H1 (cell line): ENCODE results near the gene CACNG8. TPM values are rescaled to one million over a fixed set of nuclear protein-coding genes. Genes with fewer than 3 reads are reported as not detected.

ENCODE experiments used
- CTCF ChIA-PET: fragments of 300-600 bp; sonication (Branson Sonifier 250); formaldehyde crosslinking; loops from one replicate; lab custom pipeline; 2021; ENCODE audit not compliant: partially characterized antibody; lab: Charles Lee
- POLR2A ChIA-PET: fragments of 300-600 bp; sonication (Branson Sonifier 250); formaldehyde crosslinking; loops from one replicate; lab custom pipeline; 2021; ENCODE audit warnings: inconsistent platforms; ENCODE audit not compliant: partially characterized antibody; lab: Charles Lee
- DNase-seq, 2 experiments: peaks; one replicate each; pipeline versions ENCODE4 v3.0.0 to v3.0.0-alpha.2; 2010 to 2022; ENCODE audit warnings: low spot score in 2 of 2, low read depth in 1 of 2, mixed read lengths in 1 of 2
- FAIRE-seq: peaks from 2 replicates; lab custom pipeline; 2011; peaks lifted over from hg19 to GRCh38; lab: Jason Lieb, UNC
- H2AFZ ChIP-seq: 2 replicates; pipeline ENCODE4 v1.8.1; 2012; ENCODE audit warnings: low read length, inconsistent platforms
- H2AK5ac ChIP-seq: 2 replicates; pipeline ENCODE4 v1.6.1; 2013; ENCODE audit warnings: low read depth, low read length
- H2BK120ac ChIP-seq: replicated peaks from 2 replicates; pipeline ENCODE3; 2013; ENCODE audit warnings: low read depth, low read length, inconsistent platforms
- H2BK12ac ChIP-seq: 2 replicates; pipeline ENCODE4 v1.6.1; 2013; ENCODE audit warnings: low read depth, low read length
- H2BK15ac ChIP-seq: 2 replicates; pipeline ENCODE4 v1.6.1; 2013; ENCODE audit warnings: low read length
- H2BK20ac ChIP-seq: 2 replicates; pipeline ENCODE4 v1.6.1; 2013; ENCODE audit warnings: low read length
- H2BK5ac ChIP-seq: 2 replicates; pipeline ENCODE4 v1.6.1; 2013; ENCODE audit warnings: low read depth, low read length
- H3K14ac ChIP-seq: 2 replicates; pipeline ENCODE4 v1.6.1; 2013; ENCODE audit warnings: inconsistent platforms; ENCODE audit not compliant: insufficient read length
- H3K18ac ChIP-seq: 2 replicates; pipeline ENCODE4 v1.6.1; 2013; ENCODE audit warnings: low read length; ENCODE audit errors: extremely low read depth
- H3K23ac ChIP-seq: 2 replicates; pipeline ENCODE4 v1.6.1; 2013; ENCODE audit warnings: inconsistent platforms; ENCODE audit not compliant: insufficient read length
- H3K23me2 ChIP-seq: 2 replicates; pipeline ENCODE4 v1.6.1; 2013; ENCODE audit warnings: low read depth, low read length
- H3K27ac ChIP-seq: 2 replicates; pipeline ENCODE4 v1.6.1; 2011; ENCODE audit warnings: low read depth, low read length, inconsistent platforms
- H3K27me3 ChIP-seq, 4 experiments: replicated peaks in 1 of 4; 1 replicate in 1 of 4; 2 replicates in 3 of 4; pipeline versions ENCODE4 v1.6.1 to v1.8.1; 2011 to 2013; ENCODE audit warnings: low read length in 3 of 4, mild to moderate bottlenecking in 3 of 4, inconsistent platforms in 2 of 4, mixed read lengths in 2 of 4, moderate library complexity in 1 of 4; ENCODE audit not compliant: control insufficient read depth in 3 of 4, insufficient read depth in 3 of 4; ENCODE audit errors: extremely low read depth in 1 of 4
- H3K36me3 ChIP-seq, 4 experiments: 2 replicates each; pipeline versions ENCODE4 v1.6.1 to v1.8.1; 2011 to 2013; ENCODE audit warnings: mild to moderate bottlenecking in 4 of 4, low read length in 3 of 4, moderate library complexity in 2 of 4, control low read depth in 1 of 4, inconsistent platforms in 1 of 4; ENCODE audit not compliant: insufficient read depth in 4 of 4, control insufficient read depth in 2 of 4
- H3K4ac ChIP-seq: replicated peaks from 2 replicates; pipeline ENCODE3; 2013; ENCODE audit warnings: low read length, low read depth, mixed read lengths, inconsistent platforms; ENCODE audit not compliant: insufficient read length
- H3K4me1 ChIP-seq, 4 experiments: replicated peaks in 1 of 4; 1 replicate in 1 of 4; 2 replicates in 3 of 4; pipeline versions ENCODE4 v1.6.1 to v1.8.1; 2011 to 2013; ENCODE audit warnings: low read length in 3 of 4, inconsistent platforms in 2 of 4, mixed read lengths in 1 of 4; ENCODE audit not compliant: insufficient read depth in 4 of 4, control insufficient read depth in 3 of 4
- H3K4me2 ChIP-seq, 2 experiments: 2 replicates each; pipeline versions ENCODE4 v1.6.1 to v1.8.1; 2011 to 2013; ENCODE audit warnings: low read depth in 2 of 2, low read length in 2 of 2, control low read depth in 1 of 2, inconsistent platforms in 1 of 2, mild to moderate bottlenecking in 1 of 2; ENCODE audit not compliant: insufficient read depth in 1 of 2
- H3K4me3 ChIP-seq, 4 experiments: fragments of 200-600, 300-600 bp in 1 of 4; sonication (generic), shearing (Covaris generic), sonication (Bioruptor Twin) in 1 of 4; 2 replicates each; pipeline versions ENCODE4 v1.5.1 to v1.8.1; 2011 to 2016; ENCODE audit warnings: low read length in 4 of 4, low read depth in 3 of 4, control low read depth in 2 of 4, inconsistent platforms in 2 of 4, mild to moderate bottlenecking in 2 of 4, mixed read lengths in 1 of 4, moderate library complexity in 1 of 4; ENCODE audit not compliant: insufficient read depth in 2 of 4; ENCODE audit errors: extremely low read depth in 1 of 4
- H3K56ac ChIP-seq: replicated peaks from 2 replicates; pipeline ENCODE3; 2013; ENCODE audit warnings: low read depth, mild to moderate bottlenecking, mixed read lengths, low read length, inconsistent platforms; ENCODE audit not compliant: insufficient read length
- H3K79me1 ChIP-seq: 2 replicates; pipeline ENCODE4 v1.6.1; 2013; ENCODE audit warnings: low read depth, low read length, control low read depth
- H3K79me2 ChIP-seq, 2 experiments: 2 replicates each; pipeline versions ENCODE4 v1.6.1 to v1.8.1; 2012 to 2013; ENCODE audit warnings: low read length in 2 of 2, mild to moderate bottlenecking in 2 of 2, inconsistent platforms in 1 of 2; ENCODE audit not compliant: insufficient read depth in 2 of 2, control insufficient read depth in 1 of 2
- H3K9ac ChIP-seq, 4 experiments: replicated peaks in 1 of 4; 1 replicate in 1 of 4; 2 replicates in 3 of 4; pipeline versions ENCODE4 v1.6.1 to v1.8.1; 2011 to 2013; ENCODE audit warnings: low read depth in 3 of 4, low read length in 3 of 4, control low read depth in 2 of 4, mild to moderate bottlenecking in 2 of 4, moderate library complexity in 2 of 4, inconsistent platforms in 1 of 4; ENCODE audit errors: extremely low read depth in 1 of 4
- H3K9me3 ChIP-seq, 2 experiments: 2 replicates each; pipeline versions ENCODE4 v1.6.1 to v1.8.1; 2012 to 2013; ENCODE audit warnings: mild to moderate bottlenecking in 2 of 2, moderate library complexity in 2 of 2, control low read depth in 1 of 2, inconsistent platforms in 1 of 2, low read depth in 1 of 2, low read length in 1 of 2, mixed read lengths in 1 of 2; ENCODE audit not compliant: insufficient read depth in 2 of 2
- H4K20me1 ChIP-seq, 2 experiments: replicated peaks in 1 of 2; 2 replicates each; pipeline versions ENCODE3 to v1.8.1; 2011 to 2013; ENCODE audit warnings: inconsistent platforms in 2 of 2, low read length in 2 of 2, mild to moderate bottlenecking in 1 of 2; ENCODE audit not compliant: insufficient read depth in 2 of 2, control insufficient read depth in 1 of 2
- H4K5ac ChIP-seq: 2 replicates; pipeline ENCODE4 v1.6.1; 2013; ENCODE audit warnings: low read length, low read depth, mixed read lengths, inconsistent platforms; ENCODE audit not compliant: insufficient read length
- H4K8ac ChIP-seq: 2 replicates; pipeline ENCODE4 v1.8.0; 2013; ENCODE audit warnings: mild to moderate bottlenecking, moderate library complexity, low read length, inconsistent platforms; ENCODE audit not compliant: insufficient read depth; ENCODE audit errors: extremely low read depth
- H4K91ac ChIP-seq: replicated peaks from 2 replicates; pipeline ENCODE3; 2013; ENCODE audit warnings: low read length, mixed read lengths, inconsistent platforms; ENCODE audit not compliant: insufficient read length
- ATF3 ChIP-seq: IDR thresholded peaks from 2 replicates; pipeline ENCODE4 v1.6.1; 2011; ENCODE audit warnings: low read depth, mild to moderate bottlenecking, low read length; ENCODE audit not compliant: insufficient read depth
- CEBPB ChIP-seq: IDR thresholded peaks from 2 replicates; pipeline ENCODE4 v1.6.1; 2012; ENCODE audit warnings: low read depth, low read length
- EP300 ChIP-seq, 2 experiments: IDR thresholded peaks; 1 replicate in 1 of 2; 2 replicates in 1 of 2; pipeline ENCODE4 v1.6.1; 2011 to 2012; ENCODE audit warnings: low read depth in 2 of 2, low read length in 2 of 2, mild to moderate bottlenecking in 2 of 2, borderline replicate concordance in 1 of 2, inconsistent platforms in 1 of 2, moderate library complexity in 1 of 2
- EZH2 ChIP-seq: fragments of 200-600 bp; sonication (generic); IDR thresholded peaks from 2 replicates; pipeline ENCODE4 v1.7.1; 2012; ENCODE audit warnings: low read depth, mild to moderate bottlenecking, moderate library complexity, low read length, inconsistent platforms; ENCODE audit not compliant: severe bottlenecking
- GABPA ChIP-seq: IDR thresholded peaks from 2 replicates; pipeline ENCODE4 v1.6.1; 2011; ENCODE audit warnings: mild to moderate bottlenecking, low read length, moderate library complexity, borderline replicate concordance; ENCODE audit not compliant: insufficient read depth
- RFX5 ChIP-seq: IDR thresholded peaks from 2 replicates; pipeline ENCODE4 v1.6.1; 2011; ENCODE audit warnings: low read depth, low read length, improper control_type of control experiment, borderline replicate concordance
- RXRA ChIP-seq: IDR thresholded peaks from 2 replicates; pipeline ENCODE4 v1.6.1; 2011; ENCODE audit warnings: low read depth, mild to moderate bottlenecking, low read length, moderate library complexity; ENCODE audit not compliant: insufficient read depth
- SAP30 ChIP-seq: fragments of 300-600 bp; sonication (generic); IDR thresholded peaks from 2 replicates; pipeline ENCODE4 v1.7.1; 2012; ENCODE audit warnings: low read length, moderate library complexity, mild to moderate bottlenecking, inconsistent platforms; ENCODE audit not compliant: insufficient read depth, insufficient replicate concordance
- SP2 ChIP-seq: IDR thresholded peaks from 2 replicates; pipeline ENCODE4 v1.6.1; 2012; ENCODE audit warnings: mild to moderate bottlenecking, low read length, inconsistent platforms
- TEAD4 ChIP-seq: IDR thresholded peaks from 2 replicates; pipeline ENCODE4 v1.6.1; 2012; ENCODE audit warnings: low read depth, low read length, inconsistent platforms, mixed read lengths
- WGBS, 2 experiments: shearing (Covaris generic) in 1 of 2; methylation state at CpG; one replicate each; pipeline versions ENCODE4 v1.1.6 to v1.1.7; 2013 to 2015; ENCODE audit warnings: low lambda C conversion rate in 2 of 2, mixed read lengths in 2 of 2, inconsistent platforms in 1 of 2, low coverage in 1 of 2, missing lambda C conversion rate in 1 of 2; ENCODE audit not compliant: insufficient replicate concordance in 2 of 2, insufficient coverage in 1 of 2, insufficient read length in 1 of 2; ENCODE audit errors: extremely low coverage in 1 of 2, missing lambda C conversion rate in 1 of 2; 5-methylcytosine and 5-hydroxymethylcytosine counted together
- polyA plus RNA-seq, 7 experiments: library from polyadenylated mRNA; depleted of rRNA in 3 of 7; stranded (reverse) in 5 of 7; unstranded in 2 of 7; fragments of >200 nt in 5 of 7; fragments of 200-250 nt in 2 of 7; gene quantifications; 1 replicate in 5 of 7; 2 replicates in 1 of 7; 4 replicates in 1 of 7; pipeline versions ENCODE4 v1.2.1 to v1.2.3, GENCODE V29; 2011 to 2013; ENCODE audit warnings: missing spikeins in 2 of 7, mixed read lengths in 2 of 7
- total RNA-seq: library from RNA; stranded (reverse); fragmentation: NEBNext Ultra II Directional; extraction: Animal tissue kit (Norgen Biotek cat#: 25700); gene quantifications from 2 replicates; pipeline ENCODE4 v1.2.1, GENCODE V29; 2021

The CACNG8 gene
- total and polyA plus RNA-seq, 2 of the 8 experiments (the other 6 are each of a cell fraction or from before 2014, with no cell fraction given), result 0.41 to 4.5 TPM

- no peak overlapping the region for H3K27ac ChIP-seq
- no peak overlapping the region for H2BK15ac ChIP-seq
- no peak overlapping the region for H4K5ac ChIP-seq
- H3K18ac ChIP-seq, result peak overlapping the region; percentile 87; the same call in 1 of the 2 replicates
- peaks cover 37% of the 10 kb centered on the region for H3K23me2 ChIP-seq
- peak overlapping the region; percentile 56 for H4K91ac ChIP-seq
- H3K79me2 ChIP-seq, result peaks cover 0 to 20% of the 10 kb centered on the region in 2 experiments; a peak in 1 of 4 replicates
- H3K4me3 ChIP-seq, result peak overlapping the region; percentile 48 to 88 (median 64)
- WGBS, 2 experiments, result 1% methylated on average over 20 of the region's 32 CpGs; no CpG with 5 or more reads in 1 of the 2 experiments
- no peak overlapping the region for H3K23ac ChIP-seq
- H2AK5ac ChIP-seq, result no peak overlapping the region
- no peak overlapping the region for H3K14ac ChIP-seq
- peak overlapping the region; percentile 90 to 91 for H3K4me2 ChIP-seq
- no peak overlapping the region for H3K56ac ChIP-seq
- DNase-seq, result no peak
- no peak overlapping the region for H2AFZ ChIP-seq
- H2BK20ac ChIP-seq, result no peak overlapping the region
- H2BK5ac ChIP-seq, result no peak overlapping the region
- no peaks in the 10 kb centered on the region for H3K9me3 ChIP-seq
- H2BK120ac ChIP-seq, result no peak overlapping the region
- H3K4ac ChIP-seq, result peak overlapping the region; percentile 21
- H3K27me3 ChIP-seq, result peaks cover 0 to 3% (median 1%) of the 10 kb centered on the region in 4 experiments; a peak in 2 of 7 replicates
- CTCF ChIA-PET, result interaction anchor here (0.6 to 3.6 kb wide), 5 partner anchors 14 to 537 kb away, joined by 3 to 23 read pairs (median 3); no protein-coding TSS in a partner anchor
- POLR2A ChIA-PET, result interaction anchor here (1.0 to 5.6 kb wide), 13 partner anchors 9 to 96 kb away, joined by 3 to 41 read pairs (median 4); no protein-coding TSS in a partner anchor
- peaks cover 7 to 21% (median 12%) of the 10 kb centered on the region in 4 experiments for H3K4me1 ChIP-seq
- no peak for FAIRE-seq
- peaks cover 0 to 2% of the 10 kb centered on the region in 2 experiments for H4K20me1 ChIP-seq
- H4K8ac ChIP-seq, result no peak overlapping the region
- peaks cover 6% of the 10 kb centered on the region; the same call in 1 of the 2 replicates for H3K79me1 ChIP-seq
- H3K9ac ChIP-seq, result peak overlapping the region in 1 of 4 experiments; percentile 29; a peak in 1 of 7 replicates
- peaks cover under 1 to 20% (median 9%) of the 10 kb centered on the region in 4 experiments; a peak in 5 of 8 replicates for H3K36me3 ChIP-seq
- peak overlapping the region; percentile 75; the same call in 1 of the 2 replicates for H2BK12ac ChIP-seq
- no peak for TF ChIP-seq EP300 (IDR thresholded peaks at IDR 0.05; ENCODE audit: borderline replicate concordance in 1 of 2, low read depth in 2 of 2, low read length in 2 of 2)
- TF ChIP-seq EZH2, result no peak
- no peak for TF ChIP-seq SP2
- no peak for TF ChIP-seq SAP30
- no peak for TF ChIP-seq CEBPB
- TF ChIP-seq RFX5, result no peak
- TF ChIP-seq TEAD4, result no peak
- peak; percentile 95 for TF ChIP-seq GABPA
- TF ChIP-seq RXRA, result no peak
- TF ChIP-seq ATF3, result no peak
Measured at GRCh38 chr19:53961523-53962356, 997 bp upstream of the CACNG8 start.
